ENCODE results near the gene MAG.

MAG gene

GRCh38 chr19:35317464-35318043 is 25.6 kb downstream of the MAG start:
- Histone ChIP-seq H3K27ac (replicated peaks) (no peak overlapping the region), H3K27me3 (ENCODE audit: insufficient read depth, poor library complexity, severe bottlenecking) (no peaks in the 10 kb centered on the region), H3K4me3 (replicated peaks; ENCODE audit: insufficient read depth, low read length) (no peak overlapping the region)
- TF ChIP-seq REST (IDR thresholded peaks at IDR 0.05; ENCODE audit: insufficient replicate concordance, low read depth) (no peak), SPI1 (IDR thresholded peaks at IDR 0.05; ENCODE audit: borderline replicate concordance, low read depth) (no peak), CTCF (IDR thresholded peaks at IDR 0.05; ENCODE audit: insufficient read depth, low read length) (no peak), POLR2AphosphoS5 (IDR thresholded peaks at IDR 0.05; ENCODE audit: low read depth) (no peak), GABPA (IDR thresholded peaks at IDR 0.05; ENCODE audit: low read depth) (no peak)
- peak in 1 of 2 experiments; percentile 17 for DNase-seq (ENCODE audit: low read depth in 1 of 2, low spot score in 1 of 2)

GRCh38 chr19:35318679-35319448 is 26.9 kb downstream of the MAG start:
- Histone ChIP-seq H3K4me3 (replicated peaks; ENCODE audit: insufficient read depth, low read length) (no peak overlapping the region), H3K27ac (replicated peaks) (peak overlapping the region; percentile 20; the same call in 1 of the 2 replicates), H3K27me3 (ENCODE audit: insufficient read depth, poor library complexity, severe bottlenecking) (no peaks in the 10 kb centered on the region)
- TF ChIP-seq SPI1 (IDR thresholded peaks at IDR 0.05; ENCODE audit: borderline replicate concordance, low read depth) = peak; percentile 78
- no peak for TF ChIP-seq POLR2AphosphoS5 (IDR thresholded peaks at IDR 0.05; ENCODE audit: low read depth)
- TF ChIP-seq REST (IDR thresholded peaks at IDR 0.05; ENCODE audit: insufficient replicate concordance, low read depth) = no peak
- no peak for TF ChIP-seq CTCF (IDR thresholded peaks at IDR 0.05; ENCODE audit: insufficient read depth, low read length)
- TF ChIP-seq GABPA (IDR thresholded peaks at IDR 0.05; ENCODE audit: low read depth) = no peak
- DNase-seq (ENCODE audit: low read depth in 1 of 2, low spot score in 1 of 2) = peak; percentile 43 to 80

- Histone ChIP-seq H3K4me3 (replicated peaks; ENCODE audit: insufficient read depth, low read length) (no peak overlapping the region), H3K27ac (replicated peaks) (peak overlapping the region; percentile 64), H3K27me3 (ENCODE audit: insufficient read depth, poor library complexity, severe bottlenecking) (no peaks in the 10 kb centered on the region)
- peak in 1 of 2 experiments; percentile 61 for DNase-seq (ENCODE audit: low read depth in 1 of 2, low spot score in 1 of 2)
- TF ChIP-seq SPI1 (IDR thresholded peaks at IDR 0.05; ENCODE audit: borderline replicate concordance, low read depth) (no peak; the same call in 1 of the 2 replicates), CTCF (IDR thresholded peaks at IDR 0.05; ENCODE audit: insufficient read depth, low read length) (no peak), POLR2AphosphoS5 (IDR thresholded peaks at IDR 0.05; ENCODE audit: low read depth) (no peak), GABPA (IDR thresholded peaks at IDR 0.05; ENCODE audit: low read depth) (no peak), REST (IDR thresholded peaks at IDR 0.05; ENCODE audit: insufficient replicate concordance, low read depth) (no peak)
Observed at GRCh38 chr19:35320065-35320713, 28.2 kb downstream of the MAG start.

Data from HL-60 (cell line).